HEK293T (cell line): ENCODE data around the gene ATP2B2.

ENCODE experiments used
- ELF4 ChIP-seq: fragments of 450-650 bp; IDR thresholded peaks from 2 replicates; pipeline ENCODE4 v1.6.1; 2017; ENCODE audit warnings: antibody characterized with exemption
- FOXA1 ChIP-seq: fragments of 450-650 bp; IDR thresholded peaks from 2 replicates; pipeline ENCODE4 v1.6.1; 2016; ENCODE audit warnings: mild to moderate bottlenecking
- FOXK2 ChIP-seq: fragments of 450-650 bp; IDR thresholded peaks from 2 replicates; pipeline ENCODE4 v1.6.1; 2016; ENCODE audit warnings: mild to moderate bottlenecking
- FOXM1 ChIP-seq: fragments of 450-650 bp; IDR thresholded peaks from 2 replicates; pipeline ENCODE4 v1.6.1; 2017; ENCODE audit warnings: mild to moderate bottlenecking, borderline replicate concordance
- L3MBTL2 ChIP-seq: fragments of 450-650 bp; conservative IDR thresholded peaks from 2 replicates; pipeline ENCODE4 v1.6.1; 2016; ENCODE audit warnings: mild to moderate bottlenecking
- NFRKB ChIP-seq: fragments of 450-650 bp; IDR thresholded peaks from 2 replicates; pipeline ENCODE4 v1.6.1; 2016; ENCODE audit warnings: mild to moderate bottlenecking, moderate library complexity
- SP1 ChIP-seq: fragments of 450-650 bp; IDR thresholded peaks from 2 replicates; pipeline ENCODE4 v1.6.1; 2017
- SUZ12 ChIP-seq: fragments of 450-650 bp; IDR thresholded peaks from 2 replicates; pipeline ENCODE4 v1.6.1; 2016; ENCODE audit warnings: mild to moderate bottlenecking
- TARDBP ChIP-seq: fragments of 450-650 bp; IDR thresholded peaks from 2 replicates; pipeline ENCODE4 v1.6.1; 2016

- TF ChIP-seq ELF4 (no peak), TARDBP (no peak), NFRKB (no peak), SUZ12 (no peak), FOXM1 (no peak), L3MBTL2 (no peak), FOXA1 (no peak), SP1 (no peak), FOXK2 (no peak)
Observed at GRCh38 chr3:10348404-10348721, 157.0 kb downstream of the ATP2B2 start.
